DMS 273 treated with DMSO at 0.1 percent for 48 hours (cell line): ENCODE data around the gene ROR2.

ENCODE experiments used
- DNase-seq: peaks from one replicate; lab custom pipeline; 2025; lab: John Stamatoyannopoulos, UW

ROR2 gene

GRCh38 chr9:91879231-91879630 is 70.8 kb downstream of the ROR2 start:
- DNase-seq = no peak

GRCh38 chr9:91873637-91874051 is 76.4 kb downstream of the ROR2 start:
- no peak for DNase-seq

- DNase-seq = no peak
Observed at GRCh38 chr9:91868732-91869391, 81.2 kb downstream of the ROR2 start.

- no peak for DNase-seq
Observed at GRCh38 chr9:91867740-91868139, 82.3 kb downstream of the ROR2 start.

- DNase-seq = no peak
Observed at GRCh38 chr9:91865041-91865440, 85.0 kb downstream of the ROR2 start.

- no peak for DNase-seq
Observed at GRCh38 chr9:91864380-91864779, 85.6 kb downstream of the ROR2 start.

- DNase-seq = no peak
Observed at GRCh38 chr9:91863469-91863868, 86.6 kb downstream of the ROR2 start.

GRCh38 chr9:91858213-91859030 is 91.6 kb downstream of the ROR2 start:
- DNase-seq = no peak

- DNase-seq = no peak
Observed at GRCh38 chr9:91857291-91858212, 92.5 kb downstream of the ROR2 start.

- no peak for DNase-seq
Observed at GRCh38 chr9:91856419-91856818, 93.6 kb downstream of the ROR2 start.

- no peak for DNase-seq
Observed at GRCh38 chr9:91855196-91855595, 94.8 kb downstream of the ROR2 start.

GRCh38 chr9:91852801-91853347 is 97.2 kb downstream of the ROR2 start:
- DNase-seq = no peak

- no peak for DNase-seq
Observed at GRCh38 chr9:91849694-91850093, 100.3 kb downstream of the ROR2 start.

- DNase-seq = no peak
Observed at GRCh38 chr9:91848146-91848545, 101.9 kb downstream of the ROR2 start.

GRCh38 chr9:91847581-91848091 is 102.4 kb downstream of the ROR2 start:
- no peak for DNase-seq

GRCh38 chr9:91845879-91846278 is 104.1 kb downstream of the ROR2 start:
- DNase-seq = no peak

GRCh38 chr9:91844701-91845291 is 105.2 kb downstream of the ROR2 start:
- no peak for DNase-seq

- DNase-seq = no peak
Observed at GRCh38 chr9:91844190-91844589, 105.8 kb downstream of the ROR2 start.

- no peak for DNase-seq
Observed at GRCh38 chr9:91843623-91844148, 106.3 kb downstream of the ROR2 start.

- no peak for DNase-seq
Observed at GRCh38 chr9:91843093-91843492, 106.9 kb downstream of the ROR2 start.

- no peak for DNase-seq
Observed at GRCh38 chr9:91842358-91843049, 107.5 kb downstream of the ROR2 start.
